ENCODE measurements around the gene CPNE4.

Gene CPNE4

DNA sequence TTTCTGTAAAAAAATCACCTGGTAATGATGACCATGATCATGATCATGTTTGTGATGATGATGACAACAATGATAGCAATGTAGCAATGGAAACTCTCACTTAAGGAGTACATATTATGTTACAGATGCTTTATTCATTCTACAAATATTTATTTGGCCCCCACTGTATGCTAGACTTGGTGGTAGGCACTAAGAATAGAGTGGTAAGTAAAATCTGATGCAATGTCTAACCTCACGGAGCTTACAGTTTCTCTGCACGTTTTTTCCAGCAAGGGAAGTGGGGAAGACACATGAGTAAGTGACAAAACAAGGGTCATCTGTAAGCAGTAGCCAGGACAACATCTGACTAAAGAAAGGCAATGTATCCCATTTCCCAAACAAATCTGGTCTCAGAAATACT is 332.7 kb downstream of the CPNE4 start:
- TF ChIP-seq POLR2AphosphoS5 (IDR thresholded peaks at IDR 0.05; ENCODE audit: low read depth, low read length) (no peak), FOXP2 (optimal IDR thresholded peaks at IDR 0.05; ENCODE audit: borderline replicate concordance, extremely low read depth, extremely low read length, insufficient read depth) (no peak), TAF1 (IDR thresholded peaks at IDR 0.05; ENCODE audit: borderline replicate concordance, insufficient read depth, low read length) (no peak), SIN3A (IDR thresholded peaks at IDR 0.05; ENCODE audit: borderline replicate concordance, insufficient read depth, low read length) (no peak)
- TF ChIP-seq, protein P1, sequence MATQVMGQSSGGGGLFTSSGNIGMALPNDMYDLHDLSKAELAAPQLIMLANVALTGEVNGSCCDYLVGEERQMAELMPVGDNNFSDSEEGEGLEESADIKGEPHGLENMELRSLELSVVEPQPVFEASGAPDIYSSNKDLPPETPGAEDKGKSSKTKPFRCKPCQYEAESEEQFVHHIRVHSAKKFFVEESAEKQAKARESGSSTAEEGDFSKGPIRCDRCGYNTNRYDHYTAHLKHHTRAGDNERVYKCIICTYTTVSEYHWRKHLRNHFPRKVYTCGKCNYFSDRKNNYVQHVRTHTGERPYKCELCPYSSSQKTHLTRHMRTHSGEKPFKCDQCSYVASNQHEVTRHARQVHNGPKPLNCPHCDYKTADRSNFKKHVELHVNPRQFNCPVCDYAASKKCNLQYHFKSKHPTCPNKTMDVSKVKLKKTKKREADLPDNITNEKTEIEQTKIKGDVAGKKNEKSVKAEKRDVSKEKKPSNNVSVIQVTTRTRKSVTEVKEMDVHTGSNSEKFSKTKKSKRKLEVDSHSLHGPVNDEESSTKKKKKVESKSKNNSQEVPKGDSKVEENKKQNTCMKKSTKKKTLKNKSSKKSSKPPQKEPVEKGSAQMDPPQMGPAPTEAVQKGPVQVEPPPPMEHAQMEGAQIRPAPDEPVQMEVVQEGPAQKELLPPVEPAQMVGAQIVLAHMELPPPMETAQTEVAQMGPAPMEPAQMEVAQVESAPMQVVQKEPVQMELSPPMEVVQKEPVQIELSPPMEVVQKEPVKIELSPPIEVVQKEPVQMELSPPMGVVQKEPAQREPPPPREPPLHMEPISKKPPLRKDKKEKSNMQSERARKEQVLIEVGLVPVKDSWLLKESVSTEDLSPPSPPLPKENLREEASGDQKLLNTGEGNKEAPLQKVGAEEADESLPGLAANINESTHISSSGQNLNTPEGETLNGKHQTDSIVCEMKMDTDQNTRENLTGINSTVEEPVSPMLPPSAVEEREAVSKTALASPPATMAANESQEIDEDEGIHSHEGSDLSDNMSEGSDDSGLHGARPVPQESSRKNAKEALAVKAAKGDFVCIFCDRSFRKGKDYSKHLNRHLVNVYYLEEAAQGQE (IDR thresholded peaks at IDR 0.05; ENCODE audit: insufficient read depth in 1 of 2, low read depth in 2 of 2, low read length in 2 of 2): no peak

DNA sequence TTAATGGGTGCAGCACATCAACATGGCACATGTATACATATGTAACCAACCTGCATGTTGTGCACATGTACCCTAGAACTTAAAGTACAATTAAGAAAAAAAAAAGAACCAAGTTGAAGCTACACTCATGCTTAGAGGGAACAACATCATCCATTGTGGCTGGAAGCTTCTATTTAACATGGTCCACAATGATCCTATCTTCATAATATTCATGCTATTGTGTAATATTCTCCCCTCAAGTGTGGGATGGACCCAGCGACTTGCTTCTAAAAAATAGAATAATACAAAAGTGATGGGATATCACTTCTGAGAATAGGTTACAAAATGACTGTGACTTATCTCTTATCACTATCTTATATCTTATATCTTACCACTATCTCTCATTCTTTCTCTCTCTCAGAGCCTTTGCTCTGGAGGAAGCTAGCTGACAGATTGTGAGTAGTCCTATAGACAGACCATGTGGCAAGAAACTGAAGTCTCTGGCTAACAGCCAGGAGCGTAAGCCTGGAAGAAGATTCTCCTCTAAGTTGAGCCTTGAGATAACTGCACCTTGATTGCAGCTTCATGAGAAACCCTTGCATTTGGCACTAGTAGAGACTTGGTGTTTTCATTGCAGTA is 333.6 kb downstream of the CPNE4 start:
- TF ChIP-seq SIN3A (IDR thresholded peaks at IDR 0.05; ENCODE audit: borderline replicate concordance, insufficient read depth, low read length) (no peak), TAF1 (IDR thresholded peaks at IDR 0.05; ENCODE audit: borderline replicate concordance, insufficient read depth, low read length) (no peak), FOXP2 (optimal IDR thresholded peaks at IDR 0.05; ENCODE audit: borderline replicate concordance, extremely low read depth, extremely low read length, insufficient read depth) (no peak), POLR2AphosphoS5 (IDR thresholded peaks at IDR 0.05; ENCODE audit: low read depth, low read length) (no peak)
- TF ChIP-seq, protein P1 (IDR thresholded peaks at IDR 0.05; ENCODE audit: insufficient read depth in 1 of 2, low read depth in 2 of 2, low read length in 2 of 2): no peak

DNA sequence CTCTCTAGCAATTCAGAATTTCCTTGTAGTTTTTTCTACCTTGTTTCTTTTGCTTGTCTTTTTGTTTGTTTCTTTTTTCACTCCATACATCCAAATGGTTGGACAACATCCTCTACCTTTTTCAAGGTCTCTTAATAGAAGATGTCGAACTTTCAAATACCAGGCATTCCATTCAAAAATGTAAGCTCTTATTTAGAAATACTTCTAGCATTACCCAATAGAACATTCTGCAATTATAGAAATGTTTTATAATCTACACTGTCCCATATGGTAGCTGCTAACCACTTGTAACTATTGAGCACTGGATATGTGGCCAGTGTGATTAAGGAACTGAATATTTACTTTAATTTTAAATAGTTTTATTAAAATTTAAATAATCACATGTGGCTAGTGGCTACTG is 335.8 kb downstream of the CPNE4 start:
- TF ChIP-seq FOXP2 (optimal IDR thresholded peaks at IDR 0.05; ENCODE audit: borderline replicate concordance, extremely low read depth, extremely low read length, insufficient read depth): no peak
- TF ChIP-seq TAF1 (IDR thresholded peaks at IDR 0.05; ENCODE audit: borderline replicate concordance, insufficient read depth, low read length): no peak
- no peak for TF ChIP-seq POLR2AphosphoS5 (IDR thresholded peaks at IDR 0.05; ENCODE audit: low read depth, low read length)
- TF ChIP-seq SIN3A (IDR thresholded peaks at IDR 0.05; ENCODE audit: borderline replicate concordance, insufficient read depth, low read length): no peak
- TF ChIP-seq, protein P1 (IDR thresholded peaks at IDR 0.05; ENCODE audit: insufficient read depth in 1 of 2, low read depth in 2 of 2, low read length in 2 of 2): no peak

DNA sequence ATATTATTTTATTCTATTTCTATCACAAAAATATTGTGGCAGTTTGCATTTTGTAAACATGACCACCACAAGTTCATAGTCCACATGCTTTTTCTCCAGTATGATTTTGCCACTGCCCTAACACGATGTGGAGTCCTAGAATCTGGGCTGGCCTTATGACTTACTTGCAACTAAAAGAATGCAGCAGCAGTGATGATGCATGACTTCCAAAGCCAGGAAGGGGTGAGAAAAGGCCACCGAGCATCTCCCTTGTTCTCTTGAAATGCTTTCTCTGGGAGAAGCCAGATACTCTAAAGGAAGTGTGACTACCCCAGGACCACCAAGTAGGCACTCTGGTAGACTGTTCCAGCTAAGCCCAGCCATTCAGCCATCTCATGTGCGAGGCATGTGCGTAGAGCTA is 340.4 kb downstream of the CPNE4 start:
- TF ChIP-seq FOXP2 (optimal IDR thresholded peaks at IDR 0.05; ENCODE audit: borderline replicate concordance, extremely low read depth, extremely low read length, insufficient read depth): no peak
- no peak for TF ChIP-seq POLR2AphosphoS5 (IDR thresholded peaks at IDR 0.05; ENCODE audit: low read depth, low read length)

DNA sequence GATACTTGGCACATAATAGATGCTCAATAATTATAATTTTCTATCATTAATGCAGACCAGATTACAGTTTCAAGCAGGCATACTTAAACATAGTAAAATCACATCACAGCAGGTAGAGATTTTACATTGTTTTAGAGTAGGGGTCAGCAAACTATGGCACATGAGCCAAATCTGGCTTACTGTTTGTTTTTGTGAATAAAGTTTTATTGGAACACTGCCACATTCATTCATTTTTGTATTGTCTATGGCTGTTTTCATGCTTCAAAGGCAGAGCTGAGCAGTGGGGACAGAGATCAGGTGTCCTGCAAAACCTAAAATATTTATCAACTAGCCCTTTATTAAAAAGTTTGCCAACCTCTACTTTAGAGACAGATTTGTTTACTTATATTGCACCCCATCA is 342.5 kb downstream of the CPNE4 start:
- TF ChIP-seq SIN3A (IDR thresholded peaks at IDR 0.05; ENCODE audit: borderline replicate concordance, insufficient read depth, low read length): no peak
- TF ChIP-seq, protein P1 (IDR thresholded peaks at IDR 0.05; ENCODE audit: insufficient read depth in 1 of 2, low read depth in 2 of 2, low read length in 2 of 2): no peak
